SIG-M5 treated with dmso at 0.1 percent for 504 hours (cell line): ENCODE measurements around the gene DDX55.
A peak's percentile ranks its signal among the peaks of the same experiment; 100 is the strongest.

Experiments
- DNase-seq: peaks from one replicate; lab custom pipeline; 2025; ENCODE audit not compliant: unreplicated experiment; lab: John Stamatoyannopoulos, UW

DDX55 gene

GRCh38 chr12:123608182-123608581 is 6.3 kb downstream of the DDX55 start:
- DNase-seq, result no peak

- DNase-seq, result no peak
Observed at GRCh38 chr12:123614110-123614509, 12.2 kb downstream of the DDX55 start.

DNA sequence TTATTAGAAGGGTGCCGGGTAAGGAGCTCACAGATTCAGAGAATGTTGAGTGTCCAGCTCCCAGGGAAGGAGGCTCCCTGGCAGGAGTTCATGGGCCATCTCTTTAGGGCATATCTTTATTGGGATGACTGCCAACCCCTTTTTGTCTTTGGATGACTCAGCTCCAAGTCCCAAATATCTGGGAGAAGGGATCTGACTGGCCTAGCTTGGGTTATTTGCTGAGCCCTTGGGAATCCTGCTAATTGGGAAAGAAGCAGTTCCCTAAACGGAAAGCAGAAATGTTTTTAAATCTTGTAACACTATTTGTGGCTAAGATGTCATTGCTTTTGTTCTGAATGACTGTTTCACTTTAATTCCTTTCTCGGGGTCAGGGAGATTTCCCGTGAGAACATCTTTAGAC is 12.6 kb downstream of the DDX55 start:
- DNase-seq, result no peak

DNA sequence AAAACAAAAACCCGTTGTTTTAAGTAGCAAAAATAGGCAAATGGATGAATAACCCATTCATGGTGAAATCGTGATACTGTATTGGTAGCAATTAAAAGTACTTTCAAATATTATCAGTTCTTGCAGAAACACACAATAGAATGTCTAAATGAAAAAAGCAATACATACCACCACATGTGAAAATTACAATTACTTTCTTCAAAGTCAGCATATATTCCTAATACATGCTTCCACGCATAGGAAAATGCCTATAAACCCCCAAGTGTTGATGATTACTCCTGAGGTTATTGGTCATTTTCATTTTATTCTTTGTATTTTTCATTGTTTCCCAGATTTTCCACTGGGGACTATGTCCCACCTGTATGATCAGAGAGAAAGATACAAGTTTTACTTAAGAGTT is 15.2 kb downstream of the DDX55 start:
- DNase-seq, result no peak

- no peak for DNase-seq
Observed at GRCh38 chr12:123617580-123617979, 15.7 kb downstream of the DDX55 start.

DNA sequence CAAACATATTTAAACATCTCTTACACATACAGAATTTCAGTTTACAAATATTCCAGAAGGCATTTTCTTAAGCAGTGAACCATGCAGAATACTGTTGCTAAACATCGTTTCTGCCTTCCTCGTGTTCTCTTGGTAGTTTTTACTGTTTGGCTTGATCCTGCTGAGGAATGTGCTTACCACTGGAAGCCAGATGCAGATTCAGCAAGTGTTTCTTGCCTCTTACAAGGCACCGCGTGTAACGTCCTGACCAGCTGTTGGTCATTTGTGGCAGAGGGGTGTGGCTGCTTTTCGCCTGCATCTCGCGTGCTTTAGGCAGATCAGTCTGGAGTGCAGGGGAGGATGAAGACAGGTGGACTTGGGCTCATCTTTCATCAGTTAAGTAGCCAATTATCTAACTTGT is 19.2 kb downstream of the DDX55 start:
- DNase-seq, result no peak

GRCh38 chr12:123621619-123622530 is 20.0 kb downstream of the DDX55 start:
- DNase-seq, result no peak

DNA sequence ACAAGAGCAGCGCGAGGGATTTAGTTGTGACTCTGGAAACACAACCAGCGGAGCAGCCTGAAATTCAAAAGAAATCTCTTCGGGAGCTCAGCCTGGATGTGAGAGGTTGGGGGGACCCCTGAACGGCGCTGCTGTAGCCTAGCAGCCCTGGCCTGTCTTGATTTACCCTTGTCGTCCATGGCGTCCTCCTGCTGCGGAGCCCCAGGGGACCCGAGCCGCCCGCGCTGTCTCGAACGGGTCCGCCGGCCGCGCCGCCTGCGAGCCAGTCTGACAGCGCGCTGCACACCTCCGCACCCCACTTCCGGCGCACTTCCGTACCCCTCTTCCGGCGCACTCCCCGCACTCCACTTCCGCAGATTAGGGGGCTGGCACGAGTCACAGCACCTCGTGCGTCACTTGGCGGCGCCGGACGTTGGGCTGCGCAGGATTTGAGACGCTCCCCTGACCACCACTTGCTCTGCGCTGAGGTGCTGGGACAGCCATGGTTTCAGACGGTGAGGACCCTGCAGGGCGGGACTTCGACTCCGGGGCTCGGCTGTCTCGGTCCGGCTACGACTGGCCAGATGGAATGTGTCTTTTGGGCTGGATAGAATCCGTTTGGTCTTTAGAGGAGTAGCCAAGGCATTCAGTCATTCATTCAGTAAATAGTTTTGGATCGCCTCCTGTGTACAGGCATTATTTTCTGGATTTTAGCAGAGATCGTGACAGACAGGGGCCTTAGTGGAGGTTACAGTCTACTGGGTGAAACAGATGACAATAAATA is 31.7 kb downstream of the DDX55 start, which contains the start of the genes EIF2B1 and GTF2H3:
Gene EIF2B1, minus strand, starts transcription at position 308 of the 763 bp plus-strand sequence. Its CDS starts 129 bp downstream, at position 179.
Gene GTF2H3, plus strand, starts transcription at position 451 of the 763 bp plus-strand sequence. Its CDS starts 31 bp downstream, at position 482.
- peak; percentile 97 for DNase-seq

- no peak for DNase-seq
Observed at GRCh38 chr12:123634142-123634561, 32.3 kb downstream of the DDX55 start.

DNA sequence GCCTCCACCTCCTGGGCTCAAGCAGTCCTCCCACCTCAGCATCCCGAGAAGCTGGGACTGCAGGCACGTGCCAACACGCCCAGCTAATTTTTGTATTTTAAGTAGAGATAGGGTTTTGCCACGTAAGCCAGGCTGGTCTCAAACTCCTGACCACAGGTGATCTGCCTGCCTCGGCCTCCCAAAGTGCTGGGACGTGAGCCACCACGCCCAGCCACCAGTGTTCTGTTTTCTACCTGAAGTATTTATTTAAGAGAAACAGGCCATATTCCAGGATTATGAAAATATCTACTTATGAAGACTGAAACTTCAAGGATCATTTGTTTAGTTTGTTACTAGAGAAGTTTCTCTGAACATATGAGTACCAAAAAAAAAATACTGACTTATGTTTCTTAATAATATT is 42.0 kb downstream of the DDX55 start:
- DNase-seq, result no peak

DNA sequence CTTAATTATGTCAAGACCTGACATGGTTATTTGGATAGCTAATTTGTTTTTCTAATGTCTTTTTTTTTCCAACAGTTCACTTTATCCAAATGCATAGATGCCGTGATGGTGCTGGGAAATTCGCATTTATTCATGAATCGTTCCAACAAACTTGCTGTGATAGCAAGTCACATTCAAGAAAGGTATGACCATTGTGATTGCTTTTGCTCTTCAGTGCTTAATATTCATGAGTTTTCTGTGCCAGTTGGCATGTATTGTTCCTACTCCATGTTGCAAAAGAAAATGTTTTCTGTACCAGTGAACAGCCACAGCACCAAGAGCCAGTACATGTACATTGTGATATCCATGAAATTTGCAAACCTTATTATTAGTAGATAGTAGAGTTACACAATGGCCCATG is 43.5 kb downstream of the DDX55 start:
- DNase-seq, result no peak

GRCh38 chr12:123645878-123646277 is 44.0 kb downstream of the DDX55 start:
- no peak for DNase-seq

GRCh38 chr12:123648401-123648800 is 46.5 kb downstream of the DDX55 start:
- no peak for DNase-seq

DNA sequence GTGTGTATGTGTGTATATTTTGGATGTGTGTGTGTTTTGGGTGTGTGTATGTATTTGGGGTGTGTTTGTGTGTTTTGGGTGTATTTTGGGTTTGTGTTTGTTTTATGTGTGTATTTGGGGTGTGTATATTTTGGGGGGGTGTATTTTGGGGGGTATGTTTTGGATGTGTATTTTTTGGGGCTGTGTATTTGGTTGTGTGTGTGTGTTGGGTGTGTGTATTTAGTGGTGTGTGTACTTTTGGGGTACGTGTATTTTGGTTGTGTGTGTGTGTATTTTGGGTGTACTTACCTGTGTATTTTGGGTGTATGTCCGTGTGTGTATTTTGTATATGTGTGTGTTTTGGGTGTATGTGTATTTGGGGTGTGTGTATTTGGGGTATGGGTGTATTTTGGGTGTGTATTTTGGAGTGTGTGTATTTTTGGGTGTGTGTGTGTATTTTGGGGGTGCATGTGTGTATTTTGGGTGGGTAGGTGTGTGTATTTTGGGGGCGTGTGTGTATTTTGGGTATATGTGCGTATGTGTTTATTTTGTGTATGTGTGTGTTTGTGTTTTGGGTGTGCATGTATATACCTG is 52.3 kb downstream of the DDX55 start:
- DNase-seq, result no peak

GRCh38 chr12:123655420-123655819 is 53.5 kb downstream of the DDX55 start:
- no peak for DNase-seq

GRCh38 chr12:123656392-123656791 is 54.5 kb downstream of the DDX55 start:
- DNase-seq, result no peak

- DNase-seq, result no peak
Observed at GRCh38 chr12:123657211-123657610, 55.3 kb downstream of the DDX55 start.

- DNase-seq, result no peak
Observed at GRCh38 chr12:123659996-123660727, 58.3 kb downstream of the DDX55 start.

DNA sequence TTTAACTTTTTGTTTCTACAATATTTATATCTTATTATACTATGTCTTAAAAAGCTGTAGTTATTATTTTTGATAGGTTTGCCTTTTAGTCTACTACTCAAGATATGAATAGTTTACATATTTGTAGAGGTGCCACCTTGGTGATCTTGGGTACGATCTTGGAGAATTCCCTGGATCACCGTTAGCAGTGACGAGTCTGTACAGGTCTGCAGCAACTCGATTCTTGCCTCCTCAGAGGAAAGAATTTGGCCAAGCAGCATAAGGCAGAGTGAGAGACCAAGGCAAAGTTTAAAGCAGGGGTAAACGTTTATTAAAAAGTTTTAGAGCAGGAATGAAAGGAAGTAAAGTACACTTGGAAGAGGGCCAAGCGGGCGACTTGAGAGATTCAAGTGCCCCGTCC is 65.9 kb downstream of the DDX55 start:
- DNase-seq, result no peak
